Measurements from ENCODE around the gene CPT1A. TPM values are rescaled to one million over a fixed set of nuclear protein-coding genes. Genes with fewer than 3 reads are reported as not detected.

CPT1A gene
- total and polyA plus RNA-seq, 10 of the 15 experiments (the other 5 are each of a cell fraction or from before 2014, with no cell fraction given): 1.1 to 17.5 (median 6.0) TPM

- H4K20me1 ChIP-seq (ENCODE audit: control insufficient read depth, insufficient read depth): no peaks in the 10 kb centered on the region
- in situ Hi-C loops (cut with MboI) (no loop called here), intact Hi-C loops (cut with micrococcal nuclease; ENCODE audit: unreplicated experiment) (no loop called here)
- no peaks in the 10 kb centered on the region for H3K27me3 ChIP-seq (replicated peaks in 1 of 2; ENCODE audit: control insufficient read depth in 2 of 2, insufficient read depth in 2 of 2, low read length in 1 of 2)
- H3K4me2 ChIP-seq (ENCODE audit: control insufficient read depth, insufficient read depth): no peak overlapping the region
- H3K9ac ChIP-seq (ENCODE audit: control insufficient read depth, insufficient read depth, low read length): no peak overlapping the region
- H3K27ac ChIP-seq (ENCODE audit: control insufficient read depth, insufficient read depth): no peak overlapping the region
- H3K79me2 ChIP-seq (ENCODE audit: control insufficient read depth, insufficient read depth, low read length): no peaks in the 10 kb centered on the region
- no TSS peak for BruUV-seq (replicated peaks)
- TF ChIP-seq ZNF207 (IDR thresholded peaks at IDR 0.05; ENCODE audit: borderline replicate concordance): no peak
- TF ChIP-seq SREBF1 (IDR thresholded peaks at IDR 0.05; ENCODE audit: low read length): no peak
- no peak for TF ChIP-seq TCF12 (IDR thresholded peaks at IDR 0.05; ENCODE audit: low read depth, low read length)
- no peak for TF ChIP-seq SMAD1 (IDR thresholded peaks at IDR 0.05; ENCODE audit: low read depth, partially characterized antibody)
- TF ChIP-seq, protein P1, sequence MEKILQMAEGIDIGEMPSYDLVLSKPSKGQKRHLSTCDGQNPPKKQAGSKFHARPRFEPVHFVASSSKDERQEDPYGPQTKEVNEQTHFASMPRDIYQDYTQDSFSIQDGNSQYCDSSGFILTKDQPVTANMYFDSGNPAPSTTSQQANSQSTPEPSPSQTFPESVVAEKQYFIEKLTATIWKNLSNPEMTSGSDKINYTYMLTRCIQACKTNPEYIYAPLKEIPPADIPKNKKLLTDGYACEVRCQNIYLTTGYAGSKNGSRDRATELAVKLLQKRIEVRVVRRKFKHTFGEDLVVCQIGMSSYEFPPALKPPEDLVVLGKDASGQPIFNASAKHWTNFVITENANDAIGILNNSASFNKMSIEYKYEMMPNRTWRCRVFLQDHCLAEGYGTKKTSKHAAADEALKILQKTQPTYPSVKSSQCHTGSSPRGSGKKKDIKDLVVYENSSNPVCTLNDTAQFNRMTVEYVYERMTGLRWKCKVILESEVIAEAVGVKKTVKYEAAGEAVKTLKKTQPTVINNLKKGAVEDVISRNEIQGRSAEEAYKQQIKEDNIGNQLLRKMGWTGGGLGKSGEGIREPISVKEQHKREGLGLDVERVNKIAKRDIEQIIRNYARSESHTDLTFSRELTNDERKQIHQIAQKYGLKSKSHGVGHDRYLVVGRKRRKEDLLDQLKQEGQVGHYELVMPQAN (conservative IDR thresholded peaks at IDR 0.05): no peak
- TF ChIP-seq IKZF1 (conservative IDR thresholded peaks at IDR 0.05): no peak
- TF ChIP-seq EP300 (IDR thresholded peaks at IDR 0.05; ENCODE audit: borderline replicate concordance in 1 of 2, control insufficient read depth in 1 of 2, low read depth in 2 of 2, low read length in 2 of 2): no peak
- no peak for TF ChIP-seq ZNF274 (IDR thresholded peaks at IDR 0.05; ENCODE audit: insufficient read depth, insufficient read length)
- TF ChIP-seq KLF5 (IDR thresholded peaks at IDR 0.05; ENCODE audit: partially characterized antibody): no peak
- TF ChIP-seq TCF7 (IDR thresholded peaks at IDR 0.05; ENCODE audit: borderline replicate concordance): no peak
- TF ChIP-seq ELK1 (IDR thresholded peaks at IDR 0.05; ENCODE audit: low read depth, low read length): no peak
- TF ChIP-seq, protein P2, sequence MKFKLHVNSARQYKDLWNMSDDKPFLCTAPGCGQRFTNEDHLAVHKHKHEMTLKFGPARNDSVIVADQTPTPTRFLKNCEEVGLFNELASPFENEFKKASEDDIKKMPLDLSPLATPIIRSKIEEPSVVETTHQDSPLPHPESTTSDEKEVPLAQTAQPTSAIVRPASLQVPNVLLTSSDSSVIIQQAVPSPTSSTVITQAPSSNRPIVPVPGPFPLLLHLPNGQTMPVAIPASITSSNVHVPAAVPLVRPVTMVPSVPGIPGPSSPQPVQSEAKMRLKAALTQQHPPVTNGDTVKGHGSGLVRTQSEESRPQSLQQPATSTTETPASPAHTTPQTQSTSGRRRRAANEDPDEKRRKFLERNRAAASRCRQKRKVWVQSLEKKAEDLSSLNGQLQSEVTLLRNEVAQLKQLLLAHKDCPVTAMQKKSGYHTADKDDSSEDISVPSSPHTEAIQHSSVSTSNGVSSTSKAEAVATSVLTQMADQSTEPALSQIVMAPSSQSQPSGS (IDR thresholded peaks at IDR 0.05; ENCODE audit: low read length): no peak
- ChIA-PET CTCF (no interaction called here), POLR2A (no interaction called here), SMC1A (ENCODE audit: uncharacterized antibody, unreplicated experiment) (no interaction called here), RAD21 (ENCODE audit: unreplicated experiment) (no interaction called here)
- H3K9me3 ChIP-seq (replicated peaks; ENCODE audit: control insufficient read depth, insufficient read depth, low read length): no peaks in the 10 kb centered on the region; the same call in 2 of the 3 replicates
- DNase-seq (ENCODE audit: low read depth, low spot score): no peak
- H3K4me1 ChIP-seq (ENCODE audit: control insufficient read depth, insufficient read depth, low read length): no peaks in the 10 kb centered on the region; the same call in 1 of the 2 replicates
- no peak overlapping the region for H3K4me3 ChIP-seq
- no peak overlapping the region for H2AFZ ChIP-seq (ENCODE audit: control insufficient read depth, low read depth, low read length)
- FAIRE-seq: no peak
- no peaks in the 10 kb centered on the region for H3K36me3 ChIP-seq (ENCODE audit: control insufficient read depth in 2 of 2, insufficient read depth in 2 of 2, low read length in 1 of 2)
- no peak for ATAC-seq
- 44% methylated on average over 11 of the region's 11 CpGs for WGBS (ENCODE audit: insufficient coverage, insufficient replicate concordance, low lambda C conversion rate, missing lambda C conversion rate)
Measured at GRCh38 chr11:68865241-68865640, 23.5 kb upstream of the CPT1A start.
